Upper lobe of left lung (tissue), 4 donors: ENCODE results near the gene NPC2.
A peak's percentile ranks its signal among the peaks of the same experiment; 100 is the strongest.

Source experiments
- EP300 ChIP-seq, 4 donors: sonication (generic); formaldehyde crosslinking; IDR thresholded peaks; one replicate each; pipeline ENCODE4 v1.5.1; 2017; ENCODE audit warnings: antibody characterized with exemption in 4 of 4, control low read depth in 2 of 4
- POLR2A ChIP-seq, 4 donors: fragments of 450-650 bp; IDR thresholded peaks; one replicate each; pipeline ENCODE4 v1.5.1; 2016 to 2017; ENCODE audit warnings: antibody characterized with exemption in 4 of 4, mild to moderate bottlenecking in 2 of 4
- POLR2AphosphoS5 ChIP-seq, 2 donors: sonication (generic); formaldehyde crosslinking; IDR thresholded peaks; one replicate each; pipeline ENCODE4 v1.5.1; 2017; ENCODE audit warnings: antibody characterized with exemption in 2 of 2
- TF ChIP-seq, protein P1 (sequence below), 6 experiments: fragments of 450-650 bp in 4 of 6; fragments of 200-600 bp in 2 of 6; sonication (generic) in 2 of 6; IDR thresholded peaks; one replicate each; pipeline ENCODE4 v1.5.1; 2016 to 2019; ENCODE audit warnings: antibody characterized with exemption in 6 of 6

DNA sequence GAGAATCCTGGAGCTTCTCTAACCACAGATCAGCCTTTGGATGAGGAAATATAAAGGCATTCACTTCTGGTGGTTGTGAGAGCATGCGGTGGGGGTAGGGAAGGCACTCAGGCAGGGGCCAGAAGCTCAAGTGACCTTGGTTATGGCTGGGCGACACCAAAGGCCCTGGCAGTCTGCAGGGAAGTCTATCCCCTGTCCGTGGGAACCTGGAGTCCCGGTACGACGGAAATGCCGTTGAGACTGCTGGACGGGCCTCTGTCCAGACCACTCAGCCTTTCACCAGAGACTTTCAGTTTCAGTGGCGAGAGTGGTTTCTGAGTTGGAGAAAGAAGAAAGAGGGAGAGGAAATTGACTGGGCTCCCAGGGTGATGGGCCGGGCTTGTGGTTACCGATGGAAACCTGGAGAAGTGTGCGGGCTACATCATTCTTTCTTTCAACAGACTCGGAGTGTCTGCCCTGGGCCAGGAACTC lies 21.4 kb upstream of the NPC2 start:
- TF ChIP-seq POLR2A (IDR thresholded peaks at IDR 0.05) = no peak
- TF ChIP-seq, protein P1, sequence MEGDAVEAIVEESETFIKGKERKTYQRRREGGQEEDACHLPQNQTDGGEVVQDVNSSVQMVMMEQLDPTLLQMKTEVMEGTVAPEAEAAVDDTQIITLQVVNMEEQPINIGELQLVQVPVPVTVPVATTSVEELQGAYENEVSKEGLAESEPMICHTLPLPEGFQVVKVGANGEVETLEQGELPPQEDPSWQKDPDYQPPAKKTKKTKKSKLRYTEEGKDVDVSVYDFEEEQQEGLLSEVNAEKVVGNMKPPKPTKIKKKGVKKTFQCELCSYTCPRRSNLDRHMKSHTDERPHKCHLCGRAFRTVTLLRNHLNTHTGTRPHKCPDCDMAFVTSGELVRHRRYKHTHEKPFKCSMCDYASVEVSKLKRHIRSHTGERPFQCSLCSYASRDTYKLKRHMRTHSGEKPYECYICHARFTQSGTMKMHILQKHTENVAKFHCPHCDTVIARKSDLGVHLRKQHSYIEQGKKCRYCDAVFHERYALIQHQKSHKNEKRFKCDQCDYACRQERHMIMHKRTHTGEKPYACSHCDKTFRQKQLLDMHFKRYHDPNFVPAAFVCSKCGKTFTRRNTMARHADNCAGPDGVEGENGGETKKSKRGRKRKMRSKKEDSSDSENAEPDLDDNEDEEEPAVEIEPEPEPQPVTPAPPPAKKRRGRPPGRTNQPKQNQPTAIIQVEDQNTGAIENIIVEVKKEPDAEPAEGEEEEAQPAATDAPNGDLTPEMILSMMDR (IDR thresholded peaks at IDR 0.05) = no peak
- no peak for TF ChIP-seq EP300 (IDR thresholded peaks at IDR 0.05)
- TF ChIP-seq POLR2AphosphoS5 (IDR thresholded peaks at IDR 0.05) = peak in 1 of 2 donors; percentile 21
